Neuron (in vitro differentiated cells): ENCODE data around the gene NCBP2L.

Source experiments
- H2AFZ ChIP-seq: one replicate; pipeline ENCODE4 v1.6.1; 2013; ENCODE audit warnings: low read depth, mild to moderate bottlenecking, inconsistent platforms, low read length, moderate library complexity
- H3K27me3 ChIP-seq: one replicate; pipeline ENCODE4 v1.6.1; 2013; ENCODE audit warnings: low read length; ENCODE audit not compliant: insufficient read depth
- H3K36me3 ChIP-seq: one replicate; pipeline ENCODE4 v1.6.1; 2013; ENCODE audit warnings: low read length; ENCODE audit not compliant: insufficient read depth
- H3K4me1 ChIP-seq: one replicate; pipeline ENCODE4 v1.6.1; 2013; ENCODE audit warnings: low read length; ENCODE audit not compliant: insufficient read depth
- H3K4me3 ChIP-seq: 2 replicates; pipeline ENCODE4 v1.5.1; 2013; ENCODE audit warnings: mild to moderate bottlenecking, low read length, moderate library complexity
- H3K9me3 ChIP-seq: one replicate; pipeline ENCODE4 v1.6.1; 2013; ENCODE audit warnings: low read length

NCBP2L gene

GRCh38 chrX:107777536-107777832, at the start of gene NCBP2L:
TSS of gene NCBP2L (plus strand) at chrX:107777733. CDS start at chrX:107794221, 16,488 bp downstream.
- H3K36me3 ChIP-seq, result no peaks in the 10 kb centered on the region
- no peaks in the 10 kb centered on the region for H3K9me3 ChIP-seq
- no peak within 1 kb of the TSS for H3K4me3 ChIP-seq

DNA sequence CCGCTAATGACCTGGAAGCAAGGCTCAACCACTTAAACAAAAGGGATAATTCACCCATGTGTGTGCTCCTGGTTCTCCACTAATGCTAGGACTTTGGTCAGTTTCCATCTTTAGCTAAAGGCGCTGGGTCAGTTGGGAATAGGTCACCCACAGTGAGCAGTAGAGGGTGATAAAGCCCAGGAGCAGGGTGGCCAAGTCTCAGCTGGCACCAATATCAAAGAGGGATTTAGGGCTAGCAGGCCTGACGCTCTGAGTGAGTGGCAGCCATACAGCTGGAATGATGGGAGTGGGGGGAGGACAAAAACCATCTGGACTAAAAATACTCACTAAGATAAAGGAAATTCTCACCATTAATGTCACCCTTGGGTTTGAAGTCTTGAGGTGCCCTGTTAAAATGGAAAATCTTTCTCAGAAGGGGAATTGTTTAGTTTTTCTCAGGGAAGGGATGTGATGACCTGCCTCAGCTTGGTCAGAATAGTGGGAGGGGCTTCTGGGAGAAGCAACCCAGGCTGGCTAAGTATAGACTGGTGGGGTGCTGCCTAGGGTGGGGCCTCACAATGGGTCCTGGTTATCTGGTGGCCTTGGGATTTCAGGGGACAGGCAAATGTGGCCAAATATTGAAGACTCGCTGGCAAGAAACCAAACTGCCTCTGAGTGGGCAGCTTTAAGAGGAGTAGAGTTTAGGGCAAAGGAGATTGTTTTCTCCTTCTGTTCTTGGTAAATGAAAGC, 49.0 kb upstream of the NCBP2L start:
- no peak overlapping the region for H3K4me3 ChIP-seq
- no peaks in the 10 kb centered on the region for H3K4me1 ChIP-seq
- H3K9me3 ChIP-seq, result no peaks in the 10 kb centered on the region
- peaks cover 6% of the 10 kb centered on the region for H3K27me3 ChIP-seq
- H2AFZ ChIP-seq, result no peak overlapping the region
- no peaks in the 10 kb centered on the region for H3K36me3 ChIP-seq

More at GRCh38 chrX:107777536-107777832, at the start of gene NCBP2L:
- peaks cover 6% of the 10 kb centered on the region for H3K4me1 ChIP-seq
- peak within 1 kb of the TSS; percentile 54 for H2AFZ ChIP-seq
- peaks cover 28% of the 10 kb centered on the region for H3K27me3 ChIP-seq

GRCh38 chrX:107729558-107730297, 47.8 kb upstream of the NCBP2L start:
- Histone ChIP-seq H3K9me3 (no peaks in the 10 kb centered on the region), H3K4me1 (no peaks in the 10 kb centered on the region), H3K36me3 (no peaks in the 10 kb centered on the region), H3K27me3 (peaks cover 7% of the 10 kb centered on the region), H3K4me3 (no peak overlapping the region), H2AFZ (no peak overlapping the region)

- H3K27me3 ChIP-seq, result peaks cover 7% of the 10 kb centered on the region
- no peaks in the 10 kb centered on the region for H3K9me3 ChIP-seq
- no peak overlapping the region for H3K4me3 ChIP-seq
- no peaks in the 10 kb centered on the region for H3K36me3 ChIP-seq
- H2AFZ ChIP-seq, result no peak overlapping the region
- H3K4me1 ChIP-seq, result no peaks in the 10 kb centered on the region
Measured at GRCh38 chrX:107730298-107730655, 47.3 kb upstream of the NCBP2L start.

- Histone ChIP-seq H3K9me3 (no peaks in the 10 kb centered on the region), H3K36me3 (no peaks in the 10 kb centered on the region), H3K4me3 (no peak overlapping the region), H3K4me1 (no peaks in the 10 kb centered on the region), H3K27me3 (peaks cover 7% of the 10 kb centered on the region), H2AFZ (no peak overlapping the region)
Measured at GRCh38 chrX:107730991-107731766, 46.4 kb upstream of the NCBP2L start.

DNA sequence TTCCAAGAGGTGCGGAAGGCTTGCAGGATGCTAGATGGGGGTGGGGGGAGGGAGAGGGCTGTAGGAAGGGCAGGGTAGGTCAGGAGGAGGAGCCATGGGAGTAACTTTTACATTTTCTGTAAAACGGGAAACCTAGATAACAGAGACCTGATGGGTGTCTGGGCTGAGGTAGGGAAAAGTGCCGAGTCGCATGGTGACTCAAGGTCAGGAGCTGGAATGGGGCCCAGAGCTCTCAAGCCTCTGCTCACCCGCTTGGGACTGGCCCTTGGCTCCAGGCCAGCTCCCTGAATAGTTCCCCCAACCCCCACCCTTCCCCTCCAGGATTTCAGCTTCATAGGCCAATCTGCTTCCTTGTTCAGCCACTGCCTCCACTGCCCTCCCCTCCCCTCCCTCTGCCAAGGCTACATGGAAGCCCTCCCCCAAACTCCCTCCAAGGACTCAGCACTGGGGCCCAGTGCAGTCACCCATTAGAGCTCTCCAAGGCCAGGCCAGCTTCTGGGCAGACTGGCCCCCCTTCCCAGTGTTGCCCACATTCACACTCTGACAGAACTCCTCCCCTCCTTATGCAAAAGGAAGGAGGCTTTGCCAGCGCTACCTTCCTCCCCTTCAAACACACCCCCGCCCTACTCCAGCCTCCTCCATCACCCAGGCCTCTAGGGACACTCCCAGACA, 45.6 kb upstream of the NCBP2L start:
- Histone ChIP-seq H3K4me3 (no peak overlapping the region), H3K9me3 (no peaks in the 10 kb centered on the region), H3K27me3 (peaks cover 7% of the 10 kb centered on the region), H3K36me3 (no peaks in the 10 kb centered on the region), H3K4me1 (no peaks in the 10 kb centered on the region), H2AFZ (no peak overlapping the region)

GRCh38 chrX:107733686-107734085, 43.8 kb upstream of the NCBP2L start:
- no peak overlapping the region for H2AFZ ChIP-seq
- no peaks in the 10 kb centered on the region for H3K4me1 ChIP-seq
- H3K9me3 ChIP-seq, result no peaks in the 10 kb centered on the region
- no peak overlapping the region for H3K4me3 ChIP-seq
- H3K27me3 ChIP-seq, result peaks cover 7% of the 10 kb centered on the region
- H3K36me3 ChIP-seq, result no peaks in the 10 kb centered on the region

DNA sequence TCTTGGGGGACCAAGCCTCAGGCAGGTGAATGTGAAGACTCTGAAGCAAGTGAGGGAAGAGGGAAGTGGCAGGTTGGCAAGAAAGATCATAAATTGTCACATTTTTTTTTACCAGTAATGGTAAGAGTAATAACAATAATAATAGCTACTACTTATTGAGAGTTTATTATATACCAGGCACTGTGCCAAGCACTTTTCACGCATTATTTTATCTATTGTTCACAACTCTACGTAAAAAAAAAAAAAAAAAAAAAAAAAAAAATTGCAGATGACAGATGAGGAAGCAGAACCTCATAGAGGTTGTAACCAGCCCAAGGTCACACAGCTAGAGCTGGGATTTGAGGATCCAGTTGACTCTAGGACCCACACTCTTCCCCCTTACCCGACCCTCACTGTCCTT, 42.9 kb upstream of the NCBP2L start:
- H3K27me3 ChIP-seq, result peaks cover 7% of the 10 kb centered on the region
- no peaks in the 10 kb centered on the region for H3K4me1 ChIP-seq
- no peaks in the 10 kb centered on the region for H3K9me3 ChIP-seq
- no peak overlapping the region for H2AFZ ChIP-seq
- no peaks in the 10 kb centered on the region for H3K36me3 ChIP-seq
- H3K4me3 ChIP-seq, result no peak overlapping the region

GRCh38 chrX:107736781-107737531, 40.6 kb upstream of the NCBP2L start:
- no peaks in the 10 kb centered on the region for H3K4me1 ChIP-seq
- H2AFZ ChIP-seq, result no peak overlapping the region
- H3K36me3 ChIP-seq, result no peaks in the 10 kb centered on the region
- H3K9me3 ChIP-seq, result no peaks in the 10 kb centered on the region
- peaks cover 3% of the 10 kb centered on the region for H3K27me3 ChIP-seq
- no peak overlapping the region for H3K4me3 ChIP-seq

DNA sequence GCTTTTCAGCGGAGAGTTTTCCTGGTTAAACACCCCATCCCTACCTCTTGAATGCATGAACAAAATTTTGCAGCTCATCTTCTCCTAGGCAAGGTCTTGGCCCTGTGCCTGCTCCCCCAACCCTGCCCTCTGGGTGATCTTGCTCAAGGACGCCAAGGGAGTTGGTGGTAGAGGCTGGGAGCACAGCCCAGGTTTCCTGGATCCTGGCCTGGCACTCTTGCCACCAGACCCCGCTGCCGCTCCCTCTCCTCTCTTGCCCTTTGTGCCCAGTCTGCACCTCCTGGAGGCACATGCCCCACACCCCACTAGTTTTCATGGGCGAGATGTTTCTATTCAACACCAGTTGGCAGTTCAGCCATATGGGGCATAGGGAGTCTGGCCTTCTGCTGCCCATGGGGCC, 39.3 kb upstream of the NCBP2L start:
- Histone ChIP-seq H3K4me1 (no peaks in the 10 kb centered on the region), H3K4me3 (no peak overlapping the region), H3K9me3 (no peaks in the 10 kb centered on the region), H3K36me3 (no peaks in the 10 kb centered on the region), H3K27me3 (peaks cover 3% of the 10 kb centered on the region), H2AFZ (no peak overlapping the region)

DNA sequence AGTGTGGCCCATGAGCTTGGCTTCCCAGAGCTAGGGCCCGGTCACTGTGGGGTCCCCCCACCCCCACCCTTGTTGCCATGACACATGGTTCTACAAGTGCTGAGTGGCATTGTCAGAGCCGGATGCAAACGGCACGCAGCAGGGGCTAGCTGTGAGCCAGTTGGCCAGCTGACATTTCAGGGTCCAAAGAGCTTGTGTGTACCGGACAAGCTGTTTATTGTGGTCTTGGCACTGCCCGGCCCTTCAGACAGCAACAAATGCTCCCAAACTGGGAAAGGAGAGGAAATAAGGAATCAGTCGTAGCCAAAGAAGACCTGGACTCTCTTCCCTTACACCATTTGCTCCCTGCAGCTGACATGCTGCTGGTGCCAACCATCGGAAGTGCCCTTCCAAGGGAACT, 38.8 kb upstream of the NCBP2L start:
- no peak overlapping the region for H3K4me3 ChIP-seq
- H3K36me3 ChIP-seq, result no peaks in the 10 kb centered on the region
- no peak overlapping the region for H2AFZ ChIP-seq
- H3K27me3 ChIP-seq, result no peaks in the 10 kb centered on the region
- H3K4me1 ChIP-seq, result no peaks in the 10 kb centered on the region
- no peaks in the 10 kb centered on the region for H3K9me3 ChIP-seq

DNA sequence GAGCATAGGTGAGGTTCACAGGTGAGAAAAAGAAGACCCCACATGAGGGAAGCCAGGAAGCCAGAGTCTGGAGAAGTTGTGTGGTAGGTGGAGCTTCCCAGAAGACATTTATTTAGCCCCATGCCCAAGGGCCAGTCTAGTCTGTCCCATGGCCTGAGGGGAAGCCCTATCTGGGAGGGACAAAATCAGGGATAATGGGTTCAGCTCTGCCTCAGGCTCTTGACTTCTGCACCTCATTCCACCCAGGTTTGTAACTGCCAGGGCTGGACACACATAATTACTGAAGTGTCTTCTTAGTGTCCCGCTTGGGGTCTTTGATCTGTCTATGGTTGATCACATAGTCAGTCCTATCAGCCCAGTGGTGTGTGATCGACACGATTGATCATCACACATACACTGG, 38.0 kb upstream of the NCBP2L start:
- H2AFZ ChIP-seq, result no peak overlapping the region
- H3K27me3 ChIP-seq, result no peaks in the 10 kb centered on the region
- no peaks in the 10 kb centered on the region for H3K36me3 ChIP-seq
- no peak overlapping the region for H3K4me3 ChIP-seq
- H3K9me3 ChIP-seq, result no peaks in the 10 kb centered on the region
- no peaks in the 10 kb centered on the region for H3K4me1 ChIP-seq
